HCT116 (cell line): ENCODE measurements around the gene DR1. TPM values are rescaled to one million over a fixed set of nuclear protein-coding genes. Genes with fewer than 3 reads are reported as not detected.

ENCODE experiments used
- ATAC-seq: fragments of 200-7000 bp; cut with Tn5 transposase; 2 replicates; pipeline ENCODE4 v1.9.1; 2020; ENCODE audit warnings: mild to moderate bottlenecking, moderate library complexity
- BruUV-seq: library from RNA; stranded (reverse); fragments of 400-500 nt; replicated peaks from 2 replicates; lab custom pipeline; 2021; lab: Mats Ljungman, UMichigan
- CTCF ChIA-PET: fragments of 300-600 bp; sonication (Branson Sonifier 250); formaldehyde crosslinking; loops from one replicate; lab custom pipeline; 2021; ENCODE audit warnings: antibody characterized with exemption; lab: Charles Lee
- POLR2A ChIA-PET: fragments of 300-600, 350-600 bp; sonication (Branson Sonifier 250); formaldehyde crosslinking; loops from one replicate; lab custom pipeline; 2021; ENCODE audit warnings: antibody characterized with exemption; lab: Charles Lee
- RAD21 ChIA-PET, 2 experiments: fragments of 300-600 bp; sonication (Branson Sonifier 250); formaldehyde crosslinking; loops; one replicate each; lab custom pipeline; 2023; ENCODE audit warnings: low total read pairs in 2 of 2; ENCODE audit not compliant: uncharacterized antibody in 2 of 2, unreplicated experiment in 2 of 2, low non-redundant PET in 1 of 2; lab: Charles Lee
- DNase-seq: peaks from one replicate; pipeline ENCODE4 v3.0.0-alpha.2; 2010; ENCODE audit warnings: low read depth, low spot score
- H2AFZ ChIP-seq: fragments of 200-600 bp; shearing (Covaris generic), sonication (generic); 2 replicates; pipeline ENCODE4 v1.6.1; 2017; ENCODE audit warnings: low read depth, mixed run types, mixed read lengths, antibody characterized with exemption, low read length; ENCODE audit not compliant: poor library complexity, severe bottlenecking
- H3K27ac ChIP-seq: 2 replicates; pipeline ENCODE4 v1.5.1; 2012; ENCODE audit warnings: low read depth, low read length
- H3K27me3 ChIP-seq: fragments of 200-600 bp; sonication (generic); 2 replicates; pipeline ENCODE4 v1.6.1; 2016; ENCODE audit warnings: mixed run types, low read length, mixed read lengths; ENCODE audit not compliant: insufficient read depth
- H3K36me3 ChIP-seq, 2 experiments: fragments of 200-500 bp in 1 of 2; fragments of 200-600 bp in 1 of 2; sonication (Bioruptor generic) in 1 of 2; sonication (generic) in 1 of 2; 2 replicates each; pipeline versions ENCODE4 v1.5.1 to v1.6.1; 2014 to 2016; ENCODE audit warnings: low read length in 2 of 2, inconsistent platforms in 1 of 2, mixed read lengths in 1 of 2, mixed run types in 1 of 2; ENCODE audit not compliant: insufficient read depth in 2 of 2, control insufficient read depth in 1 of 2
- H3K4me1 ChIP-seq, 2 experiments: fragments of 200-600 bp in 1 of 2; sonication (generic) in 1 of 2; 2 replicates each; pipeline versions ENCODE4 v1.5.1 to v1.6.1; 2012 to 2017; ENCODE audit warnings: low read length in 2 of 2, inconsistent platforms in 1 of 2, mild to moderate bottlenecking in 1 of 2, mixed read lengths in 1 of 2, mixed run types in 1 of 2, moderate library complexity in 1 of 2; ENCODE audit not compliant: insufficient read depth in 2 of 2, control insufficient read depth in 1 of 2
- H3K4me2 ChIP-seq: fragments of 200-600 bp; sonication (generic); 2 replicates; pipeline ENCODE4 v1.6.1; 2017; ENCODE audit warnings: mixed run types, low read length, mixed read lengths
- H3K4me3 ChIP-seq, 2 experiments: fragments of 200-600 bp in 1 of 2; sonication (generic) in 1 of 2; replicated peaks in 1 of 2; 2 replicates each; pipeline ENCODE4 v1.5.1; 2011 to 2016; ENCODE audit warnings: low read length in 2 of 2, control low read depth in 1 of 2, low read depth in 1 of 2, mild to moderate bottlenecking in 1 of 2, mixed read lengths in 1 of 2, mixed run types in 1 of 2
- H3K79me2 ChIP-seq: fragments of 200-600 bp; sonication (generic); 2 replicates; pipeline ENCODE4 v1.6.1; 2017; ENCODE audit warnings: mild to moderate bottlenecking, mixed run types, low read length, moderate library complexity, mixed read lengths; ENCODE audit not compliant: insufficient read depth
- H3K9ac ChIP-seq: fragments of 200-600 bp; sonication (generic); 2 replicates; pipeline ENCODE4 v1.6.1; 2016; ENCODE audit warnings: low read length, mixed read lengths
- H3K9me2 ChIP-seq: fragments of 200-600 bp; sonication (generic), shearing (Covaris generic); 2 replicates; pipeline ENCODE4 v1.6.1; 2017; ENCODE audit warnings: mixed run types, mild to moderate bottlenecking, moderate library complexity; ENCODE audit not compliant: insufficient read depth
- H3K9me3 ChIP-seq, 2 experiments: fragments of 200-500 bp in 1 of 2; fragments of 200-600 bp in 1 of 2; sonication (Bioruptor generic) in 1 of 2; sonication (generic) in 1 of 2; 2 replicates each; pipeline ENCODE4 v1.6.1; 2014 to 2017; ENCODE audit warnings: low read length in 2 of 2, mixed read lengths in 2 of 2, inconsistent platforms in 1 of 2, low read depth in 1 of 2, mild to moderate bottlenecking in 1 of 2, mixed run types in 1 of 2, moderate library complexity in 1 of 2; ENCODE audit not compliant: control insufficient read depth in 1 of 2, insufficient read depth in 1 of 2
- H4K20me1 ChIP-seq: fragments of 200-600 bp; sonication (generic), shearing (Covaris generic); 2 replicates; pipeline ENCODE4 v1.6.1; 2017; ENCODE audit warnings: mixed run types, mild to moderate bottlenecking, moderate library complexity; ENCODE audit not compliant: insufficient read depth
- JUND ChIP-seq: IDR thresholded peaks from 2 replicates; pipeline ENCODE4 v1.6.1; 2012
- POLR2AphosphoS5 ChIP-seq: IDR thresholded peaks from 2 replicates; pipeline ENCODE4 v1.6.1; 2011; ENCODE audit warnings: mild to moderate bottlenecking, low read depth, low read length, moderate library complexity
- RAD21 ChIP-seq: IDR thresholded peaks from 2 replicates; pipeline ENCODE4 v1.6.1; 2012; ENCODE audit warnings: low read depth, mild to moderate bottlenecking
- SP1 ChIP-seq: IDR thresholded peaks from 2 replicates; pipeline ENCODE4 v1.6.1; 2012; ENCODE audit warnings: low read depth
- ZBTB33 ChIP-seq: IDR thresholded peaks from 2 replicates; pipeline ENCODE4 v1.6.1; 2011; ENCODE audit warnings: mild to moderate bottlenecking, low read length, moderate library complexity; ENCODE audit not compliant: insufficient replicate concordance; ENCODE audit errors: extremely low read depth
- ZNF274 ChIP-seq: fragments of 200-500 bp; sonication (Bioruptor generic); IDR thresholded peaks from 2 replicates; pipeline ENCODE4 v1.6.1; 2014; ENCODE audit warnings: mild to moderate bottlenecking, low read depth, low read length, inconsistent platforms
- intact Hi-C: fragments of 100-400 bp; cut with micrococcal nuclease; formaldehyde crosslinking; loops from 2 replicates; pipeline ENCODE4 v1.10.0; 2022
- total RNA-seq: library from RNA; stranded (reverse); gene quantifications from one replicate; pipeline ENCODE4 v1.2.1, GENCODE V29; 2021; ENCODE audit not compliant: unreplicated experiment
- TF ChIP-seq, protein P1 (sequence below), 3 experiments: fragments of 200-600 bp in 1 of 3; sonication (generic) in 1 of 3; IDR thresholded peaks in 2 of 3; conservative IDR thresholded peaks in 1 of 3; 2 replicates each; pipeline ENCODE4 v1.5.1; 2012 to 2017; ENCODE audit warnings: low read depth in 2 of 3, low read length in 2 of 3, antibody characterized with exemption in 1 of 3, borderline replicate concordance in 1 of 3, control low read depth in 1 of 3, mild to moderate bottlenecking in 1 of 3, mixed read lengths in 1 of 3, mixed run types in 1 of 3, moderate library complexity in 1 of 3; ENCODE audit not compliant: insufficient read depth in 1 of 3

DR1 gene
- total RNA-seq, 1 experiment from 2014 or later, result 73.8 TPM

GRCh38 chr1:93330617-93331016, 15.1 kb upstream of the DR1 start:
- H3K36me3 ChIP-seq, result no peaks in the 10 kb centered on the region
- RAD21 ChIA-PET, result no interaction called here
- intact Hi-C loops, result no loop called here
- CTCF ChIA-PET, result interaction anchor here (1.1 kb wide), 1 partner anchor 26 kb away, joined by 3 read pairs; no protein-coding TSS in a partner anchor
- 0 out of 4 replicates have a peak, but pooled peaks cover 0 to under 1% of the 10 kb centered on the region in 2 experiments for H3K4me1 ChIP-seq
- no peak overlapping the region for H2AFZ ChIP-seq
- no peak overlapping the region for H3K4me3 ChIP-seq
- TF ChIP-seq, protein P1, sequence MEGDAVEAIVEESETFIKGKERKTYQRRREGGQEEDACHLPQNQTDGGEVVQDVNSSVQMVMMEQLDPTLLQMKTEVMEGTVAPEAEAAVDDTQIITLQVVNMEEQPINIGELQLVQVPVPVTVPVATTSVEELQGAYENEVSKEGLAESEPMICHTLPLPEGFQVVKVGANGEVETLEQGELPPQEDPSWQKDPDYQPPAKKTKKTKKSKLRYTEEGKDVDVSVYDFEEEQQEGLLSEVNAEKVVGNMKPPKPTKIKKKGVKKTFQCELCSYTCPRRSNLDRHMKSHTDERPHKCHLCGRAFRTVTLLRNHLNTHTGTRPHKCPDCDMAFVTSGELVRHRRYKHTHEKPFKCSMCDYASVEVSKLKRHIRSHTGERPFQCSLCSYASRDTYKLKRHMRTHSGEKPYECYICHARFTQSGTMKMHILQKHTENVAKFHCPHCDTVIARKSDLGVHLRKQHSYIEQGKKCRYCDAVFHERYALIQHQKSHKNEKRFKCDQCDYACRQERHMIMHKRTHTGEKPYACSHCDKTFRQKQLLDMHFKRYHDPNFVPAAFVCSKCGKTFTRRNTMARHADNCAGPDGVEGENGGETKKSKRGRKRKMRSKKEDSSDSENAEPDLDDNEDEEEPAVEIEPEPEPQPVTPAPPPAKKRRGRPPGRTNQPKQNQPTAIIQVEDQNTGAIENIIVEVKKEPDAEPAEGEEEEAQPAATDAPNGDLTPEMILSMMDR (IDR thresholded peaks at IDR 0.05 in 2 of 3, conservative IDR thresholded peaks at IDR 0.05 in 1 of 3; ENCODE audit: borderline replicate concordance in 1 of 3, insufficient read depth in 1 of 3, low read depth in 2 of 3, low read length in 2 of 3), result no peak
- TF ChIP-seq POLR2AphosphoS5, result peak; percentile 24; the same call in 1 of the 2 replicates
- no peak for ATAC-seq
- H3K9me2 ChIP-seq, result no peaks in the 10 kb centered on the region
- no peak for DNase-seq
- no peak overlapping the region for H3K9ac ChIP-seq
- no peaks in the 10 kb centered on the region for H4K20me1 ChIP-seq
- BruUV-seq, result no TSS peak
- H3K79me2 ChIP-seq, result no peaks in the 10 kb centered on the region
- H3K9me3 ChIP-seq, result no peaks in the 10 kb centered on the region
- H3K27me3 ChIP-seq, result no peaks in the 10 kb centered on the region
- no peak overlapping the region for H3K27ac ChIP-seq
- POLR2A ChIA-PET, result no interaction called here
- no peak overlapping the region for H3K4me2 ChIP-seq

DNA sequence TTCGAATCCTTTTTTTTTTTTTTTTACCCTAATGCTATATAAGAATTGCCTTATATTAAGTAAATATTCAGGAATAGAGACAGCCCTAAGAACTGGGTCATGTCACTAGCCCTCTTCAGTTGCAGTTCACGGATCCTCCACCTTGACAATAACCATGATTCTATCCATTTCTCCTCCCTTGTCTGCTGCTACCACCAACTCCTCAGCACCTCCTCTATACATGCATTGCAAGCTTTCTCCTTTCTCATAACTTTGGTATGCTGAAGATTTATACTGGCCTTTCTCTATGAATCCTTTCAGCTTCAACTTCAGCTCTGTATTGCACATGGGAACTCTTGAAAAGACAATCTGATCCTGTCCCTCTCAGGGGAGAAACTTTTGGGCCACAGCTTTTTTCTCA, 14.3 kb upstream of the DR1 start:
- Histone ChIP-seq H3K4me2 (no peak overlapping the region), H3K4me1 (no peaks in the 10 kb centered on the region), H3K9me2 (no peaks in the 10 kb centered on the region), H3K36me3 (no peaks in the 10 kb centered on the region), H3K27ac (no peak overlapping the region), H3K4me3 (no peak overlapping the region), H3K79me2 (no peaks in the 10 kb centered on the region), H2AFZ (no peak overlapping the region), H4K20me1 (no peaks in the 10 kb centered on the region), H3K27me3 (no peaks in the 10 kb centered on the region), H3K9ac (no peak overlapping the region), H3K9me3 (no peaks in the 10 kb centered on the region)
- ATAC-seq (no peak), DNase-seq (no peak)
- intact Hi-C loops, result no loop called here
- POLR2A ChIA-PET, result no interaction called here
- TF ChIP-seq ZBTB33 (no peak), JUND (no peak), RAD21 (no peak), SP1 (no peak), ZNF274 (no peak)
- CTCF ChIA-PET, result no interaction called here
- RAD21 ChIA-PET, result no interaction called here
- no TSS peak for BruUV-seq
